Caco-2 (cell line): Measurements from ENCODE around the gene PPM1B. TPM values are rescaled to one million over a fixed set of nuclear protein-coding genes. Genes with fewer than 3 reads are reported as not detected.
A peak's percentile ranks its signal among the peaks of the same experiment; 100 is the strongest.
"Not testable (repeated sequence)": the region's sequence is repeated elsewhere in the genome, so short reads cannot be mapped to it uniquely, and the experiment has no call there.

Experiments
- BruUV-seq: library from RNA; stranded (reverse); fragments of 400-500 nt; replicated peaks from 2 replicates; lab custom pipeline; 2021; lab: Mats Ljungman, UMichigan
- CTCF ChIA-PET: fragments of 300-600 bp; sonication (Branson Sonifier 250); formaldehyde crosslinking; loops from one replicate; lab custom pipeline; 2022; ENCODE audit warnings: antibody characterized with exemption; lab: Charles Lee
- POLR2A ChIA-PET: fragments of 300-600 bp; sonication (Branson Sonifier 250); formaldehyde crosslinking; loops from one replicate; lab custom pipeline; 2022; ENCODE audit warnings: antibody characterized with exemption; lab: Charles Lee
- DNase-seq, 2 experiments: peaks; one replicate each; pipeline versions ENCODE4 v3.0.0 to v3.0.0-alpha.2; 2020 to 2022
- H3K27me3 ChIP-seq: replicated peaks from 2 replicates; pipeline ENCODE4 v1.6.0; 2011; ENCODE audit warnings: low read length; ENCODE audit not compliant: control insufficient read depth, insufficient read depth
- H3K36me3 ChIP-seq: 2 replicates; pipeline ENCODE4 v1.5.1; 2011; ENCODE audit warnings: low read length; ENCODE audit not compliant: control insufficient read depth, insufficient read depth
- H3K4me1 ChIP-seq: fragments of 250-450 bp; sonication (Bioruptor Pico); 2 replicates; pipeline ENCODE4 v1.5.1; 2020; ENCODE audit warnings: mild to moderate bottlenecking
- H3K4me3 ChIP-seq: 2 replicates; pipeline ENCODE4 v1.5.1; 2011; ENCODE audit warnings: low read depth, mild to moderate bottlenecking, control low read depth, low read length
- H3K9me3 ChIP-seq: fragments of 250-450 bp; sonication (Bioruptor Pico); 2 replicates; pipeline ENCODE4 v1.5.1; 2020; ENCODE audit warnings: mild to moderate bottlenecking, moderate library complexity
- H3K27ac Mint-ChIP-seq: one replicate; pipeline ENCODE4 v1.8.0; 2022; ENCODE audit warnings: mixed read lengths; ENCODE audit not compliant: unreplicated experiment
- H3K27me3 Mint-ChIP-seq: one replicate; pipeline ENCODE4 v1.8.0; 2022; ENCODE audit warnings: mixed read lengths; ENCODE audit not compliant: insufficient read depth, unreplicated experiment
- H3K36me3 Mint-ChIP-seq: one replicate; pipeline ENCODE4 v1.8.0; 2022; ENCODE audit warnings: mild to moderate bottlenecking, mixed read lengths; ENCODE audit not compliant: insufficient read depth, unreplicated experiment
- H3K4me1 Mint-ChIP-seq: one replicate; pipeline ENCODE4 v1.8.0; 2022; ENCODE audit warnings: low read depth, mixed read lengths; ENCODE audit not compliant: unreplicated experiment
- H3K4me3 Mint-ChIP-seq: one replicate; pipeline ENCODE4 v1.8.0; 2022; ENCODE audit warnings: mild to moderate bottlenecking, moderate library complexity, mixed read lengths; ENCODE audit not compliant: unreplicated experiment
- H3K9me3 Mint-ChIP-seq: one replicate; pipeline ENCODE4 v1.8.0; 2022; ENCODE audit warnings: mixed read lengths; ENCODE audit not compliant: unreplicated experiment
- CTCF ChIP-seq, 2 experiments: fragments of 200-600 bp in 1 of 2; IDR thresholded peaks; 1 replicate in 1 of 2; 2 replicates in 1 of 2; pipeline versions ENCODE4 v1.5.1 to v1.8.0; 2011 to 2022; ENCODE audit warnings: antibody characterized with exemption in 1 of 2, control low read depth in 1 of 2, inconsistent platforms in 1 of 2, low read depth in 1 of 2, low read length in 1 of 2, mild to moderate bottlenecking in 1 of 2, moderate library complexity in 1 of 2; ENCODE audit not compliant: insufficient read depth in 1 of 2, severe bottlenecking in 1 of 2, unreplicated experiment in 1 of 2
- intact Hi-C: fragments of 100-400 bp; cut with micrococcal nuclease; formaldehyde crosslinking; loops from one replicate; pipeline ENCODE4 v1.10.0; 2022; ENCODE audit not compliant: unreplicated experiment
- total RNA-seq: library from RNA; stranded (reverse); gene quantifications from 2 replicates; pipeline ENCODE4 v1.2.3, GENCODE V29; 2022

PPM1B gene
- total RNA-seq, 1 experiment from 2014 or later, result 82.9 TPM

GRCh38 chr2:44247924-44248323 is 79.2 kb downstream of the PPM1B start:
- Mint-ChIP-seq H3K27me3 (no peaks in the 10 kb centered on the region), H3K4me1 (peaks cover 28% of the 10 kb centered on the region), H3K36me3 (peaks cover 4% of the 10 kb centered on the region), H3K4me3 (no peak overlapping the region), H3K9me3 (peaks cover 17% of the 10 kb centered on the region), H3K27ac (peak overlapping the region; percentile 60)
- CTCF ChIA-PET, result interaction anchor here (0.6 to 1.1 kb wide), 6 partner anchors 17 to 466 kb away, joined by 3 to 16 read pairs (median 4); no protein-coding TSS in a partner anchor
- TF ChIP-seq CTCF (IDR thresholded peaks at IDR 0.05; ENCODE audit: insufficient read depth in 1 of 2, low read depth in 1 of 2, low read length in 1 of 2, severe bottlenecking in 1 of 2, unreplicated experiment in 1 of 2), result peak; percentile 43 to 60
- peaks cover 9% of the 10 kb centered on the region for H3K9me3 ChIP-seq
- H3K36me3 ChIP-seq, result no peaks in the 10 kb centered on the region
- peak; percentile 57 to 58 for DNase-seq
- POLR2A ChIA-PET, result no interaction called here
- no peaks in the 10 kb centered on the region for H3K27me3 ChIP-seq
- intact Hi-C loops, result loop anchor here (1.0 to 10.0 kb wide), 3 partner anchors 95 to 467 kb away; partner anchors contain the start of gene LRPPRC
- H3K4me1 ChIP-seq, result peaks cover 38% of the 10 kb centered on the region
- no peak overlapping the region for H3K4me3 ChIP-seq
- BruUV-seq, result no TSS peak

- Mint-ChIP-seq H3K9me3 (peaks cover 30% of the 10 kb centered on the region), H3K4me1 (peaks cover 22% of the 10 kb centered on the region)
- H3K27me3 ChIP-seq, H3K27me3 Mint-ChIP-seq, H3K4me3 ChIP-seq, H3K27ac Mint-ChIP-seq, H3K36me3 Mint-ChIP-seq, H3K36me3 ChIP-seq, H3K4me3 Mint-ChIP-seq, POLR2A ChIA-PET, BruUV-seq, DNase-seq: not testable (repeated sequence)
- H3K4me1 ChIP-seq, result peaks cover 35% of the 10 kb centered on the region
- peaks cover 19% of the 10 kb centered on the region for H3K9me3 ChIP-seq
- intact Hi-C loops, result loop anchor here (5.0 to 10.0 kb wide), 2 partner anchors 252 to 466 kb away; partner anchors contain the start of gene LRPPRC
- CTCF ChIA-PET, result interaction anchor here (2.2 kb wide), 1 partner anchor 42 kb away, joined by 10 read pairs; no protein-coding TSS in a partner anchor
Observed at GRCh38 chr2:44249269-44249668, 80.6 kb downstream of the PPM1B start.

- peaks cover 28% of the 10 kb centered on the region for H3K4me1 ChIP-seq
- intact Hi-C loops, result no loop called here
- DNase-seq, result no peak
- H3K9me3 Mint-ChIP-seq, result peaks cover 30% of the 10 kb centered on the region
- no peaks in the 10 kb centered on the region for H3K27me3 ChIP-seq
- ChIA-PET CTCF (interaction anchor here (2.2 kb wide), 1 partner anchor 41 kb away, joined by 10 read pairs; no protein-coding TSS in a partner anchor), POLR2A (no interaction called here)
- no peak overlapping the region for H3K27ac Mint-ChIP-seq
- no peak overlapping the region for H3K4me3 Mint-ChIP-seq
- peaks cover 20% of the 10 kb centered on the region for H3K4me1 Mint-ChIP-seq
- H3K36me3 ChIP-seq, result no peaks in the 10 kb centered on the region
- TF ChIP-seq CTCF (IDR thresholded peaks at IDR 0.05; ENCODE audit: insufficient read depth in 1 of 2, low read depth in 1 of 2, low read length in 1 of 2, severe bottlenecking in 1 of 2, unreplicated experiment in 1 of 2), result no peak
- H3K4me3 ChIP-seq, result no peak overlapping the region
- BruUV-seq, result no TSS peak
- H3K9me3 ChIP-seq, result peaks cover 19% of the 10 kb centered on the region
- peaks cover 4% of the 10 kb centered on the region for H3K36me3 Mint-ChIP-seq
- no peaks in the 10 kb centered on the region for H3K27me3 Mint-ChIP-seq
Observed at GRCh38 chr2:44250376-44250775, 81.7 kb downstream of the PPM1B start.
